BE2C (cell line): ENCODE results near the gene LILRA1.
"Not testable (repeated sequence)": the region's sequence is repeated elsewhere in the genome, so short reads cannot be mapped to it uniquely, and the experiment has no call there.

Experiments used
- DNase-seq: peaks from one replicate; pipeline ENCODE4 v3.0.0-alpha.2; 2020
- H3K27me3 ChIP-seq: fragments of 250-450 bp; sonication (Bioruptor Pico); 2 replicates; pipeline ENCODE4 v1.5.1; 2020; ENCODE audit warnings: mild to moderate bottlenecking
- H3K36me3 ChIP-seq: fragments of 250-450 bp; sonication (Bioruptor Pico); 2 replicates; pipeline ENCODE4 v1.5.1; 2020; ENCODE audit warnings: mild to moderate bottlenecking
- H3K4me1 ChIP-seq: fragments of 250-450 bp; sonication (Bioruptor Pico); 2 replicates; pipeline ENCODE4 v1.5.1; 2020
- H3K4me3 ChIP-seq: 2 replicates; pipeline ENCODE4 v1.5.1; 2011; ENCODE audit warnings: low read depth, low read length
- H3K9me3 ChIP-seq: fragments of 250-450 bp; sonication (Bioruptor Pico); 2 replicates; pipeline ENCODE4 v1.5.1; 2020
- TF ChIP-seq, protein P1 (sequence below): IDR thresholded peaks from 2 replicates; pipeline ENCODE4 v1.5.1; 2012; ENCODE audit warnings: mild to moderate bottlenecking, low read depth, low read length

The LILRA1 gene

DNA sequence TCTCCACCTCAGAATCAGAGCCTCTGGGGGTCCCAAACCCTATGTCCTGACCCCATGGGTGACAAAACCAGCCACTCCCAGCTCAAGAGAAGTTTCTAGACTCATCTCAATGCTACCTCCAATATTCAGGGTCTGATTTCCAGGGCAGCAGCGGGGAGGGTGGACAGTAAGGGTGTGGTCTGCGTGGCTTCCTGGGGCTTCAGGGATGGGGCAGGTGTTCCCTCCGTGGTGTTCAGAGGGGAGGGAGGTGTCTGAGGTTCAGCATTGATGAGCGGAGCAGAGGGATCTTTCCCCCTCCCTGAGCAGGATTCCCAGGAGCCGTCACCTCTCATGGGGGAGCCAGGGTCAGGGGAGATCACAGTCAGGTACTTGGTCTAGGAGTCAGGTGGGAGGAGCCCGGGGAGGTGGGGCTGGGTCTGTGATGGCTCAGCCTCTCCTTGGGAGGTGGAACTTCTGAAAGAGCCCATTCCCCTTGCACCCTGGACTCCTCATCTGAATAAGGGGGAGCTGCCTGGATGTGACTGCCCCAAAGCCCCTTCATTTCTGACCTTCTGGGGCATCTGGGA is 16.9 kb upstream of the LILRA1 start:
- TF ChIP-seq, protein P1, sequence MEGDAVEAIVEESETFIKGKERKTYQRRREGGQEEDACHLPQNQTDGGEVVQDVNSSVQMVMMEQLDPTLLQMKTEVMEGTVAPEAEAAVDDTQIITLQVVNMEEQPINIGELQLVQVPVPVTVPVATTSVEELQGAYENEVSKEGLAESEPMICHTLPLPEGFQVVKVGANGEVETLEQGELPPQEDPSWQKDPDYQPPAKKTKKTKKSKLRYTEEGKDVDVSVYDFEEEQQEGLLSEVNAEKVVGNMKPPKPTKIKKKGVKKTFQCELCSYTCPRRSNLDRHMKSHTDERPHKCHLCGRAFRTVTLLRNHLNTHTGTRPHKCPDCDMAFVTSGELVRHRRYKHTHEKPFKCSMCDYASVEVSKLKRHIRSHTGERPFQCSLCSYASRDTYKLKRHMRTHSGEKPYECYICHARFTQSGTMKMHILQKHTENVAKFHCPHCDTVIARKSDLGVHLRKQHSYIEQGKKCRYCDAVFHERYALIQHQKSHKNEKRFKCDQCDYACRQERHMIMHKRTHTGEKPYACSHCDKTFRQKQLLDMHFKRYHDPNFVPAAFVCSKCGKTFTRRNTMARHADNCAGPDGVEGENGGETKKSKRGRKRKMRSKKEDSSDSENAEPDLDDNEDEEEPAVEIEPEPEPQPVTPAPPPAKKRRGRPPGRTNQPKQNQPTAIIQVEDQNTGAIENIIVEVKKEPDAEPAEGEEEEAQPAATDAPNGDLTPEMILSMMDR = no peak

DNA sequence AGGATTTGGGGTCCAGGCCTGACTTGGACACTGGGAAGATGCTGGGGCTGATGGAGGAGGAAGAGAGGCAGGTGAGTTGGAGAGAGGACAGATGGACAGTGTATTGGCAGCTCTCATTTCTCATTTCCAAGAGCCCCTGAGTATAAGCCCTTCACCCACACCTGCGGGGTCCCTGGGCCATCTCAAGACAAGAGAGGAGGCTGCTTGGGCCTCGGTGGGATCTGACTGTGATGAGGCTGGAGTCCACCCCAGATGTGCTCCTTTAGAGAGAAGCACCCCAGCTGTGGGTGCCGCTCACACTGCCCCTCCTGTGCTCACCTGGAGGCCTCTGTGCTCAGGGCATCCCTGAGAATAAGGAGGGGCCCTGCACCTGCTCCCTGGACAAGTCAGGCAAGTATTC is 16.1 kb upstream of the LILRA1 start:
- no peak for DNase-seq
- Histone ChIP-seq H3K27me3 (no peaks in the 10 kb centered on the region; the same call in 1 of the 2 replicates), H3K9me3 (0 out of 2 replicates have a peak, but pooled peaks cover 2% of the 10 kb centered on the region), H3K36me3 (no peaks in the 10 kb centered on the region), H3K4me3 (no peak overlapping the region), H3K4me1 (no peaks in the 10 kb centered on the region)
- TF ChIP-seq, protein P1 = no peak

More for the DNA sequence above, 16.9 kb upstream of the LILRA1 start:
- Histone ChIP-seq H3K27me3 (no peaks in the 10 kb centered on the region; the same call in 1 of the 2 replicates), H3K4me1 (no peaks in the 10 kb centered on the region), H3K4me3 (no peak overlapping the region), H3K36me3 (no peaks in the 10 kb centered on the region), H3K9me3 (0 out of 2 replicates have a peak, but pooled peaks cover 2% of the 10 kb centered on the region)
- no peak for DNase-seq

DNA sequence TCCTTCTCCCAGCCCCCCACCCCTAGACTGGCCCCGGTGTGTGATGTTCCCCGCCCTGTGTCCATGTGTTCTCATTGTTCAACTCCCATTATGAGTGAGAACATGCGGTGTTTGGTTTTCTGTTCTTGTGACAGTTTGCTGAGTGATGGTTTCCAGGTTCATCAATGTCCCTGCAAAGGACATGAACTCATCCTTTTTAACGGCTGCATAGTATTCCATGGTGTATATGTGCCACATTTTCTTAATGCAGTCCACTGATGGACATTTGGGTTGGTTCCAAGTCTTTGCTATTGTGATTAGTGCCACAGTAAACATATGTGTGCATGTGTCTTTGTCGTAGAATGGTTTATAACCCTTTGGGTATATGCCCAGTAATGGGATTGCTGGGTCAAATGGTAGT is 15.2 kb upstream of the LILRA1 start:
- H3K4me3 ChIP-seq, DNase-seq, H3K4me1 ChIP-seq, H3K36me3 ChIP-seq, H3K27me3 ChIP-seq, H3K9me3 ChIP-seq: not testable (repeated sequence)

DNA sequence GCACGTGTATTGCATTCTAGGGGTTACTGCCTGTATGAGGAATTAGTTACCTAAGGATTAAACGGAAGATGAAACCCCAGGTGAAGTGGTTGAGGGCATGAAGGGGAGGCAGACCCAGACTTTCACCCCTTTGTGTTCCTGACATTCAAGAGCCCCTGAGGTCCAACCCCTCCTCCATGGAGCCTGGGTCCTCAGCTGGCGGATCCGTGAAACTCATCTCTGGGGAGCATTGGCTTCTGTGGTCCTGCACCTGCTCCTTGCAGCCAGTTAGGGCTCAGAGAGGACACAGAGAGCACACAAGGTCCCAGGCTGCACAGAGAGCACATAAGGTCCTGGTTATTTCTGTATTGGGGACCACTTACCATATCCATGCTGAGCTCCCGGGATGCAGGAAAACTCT is 7.0 kb upstream of the LILRA1 start:
- Histone ChIP-seq H3K9me3 (no peaks in the 10 kb centered on the region), H3K4me1 (no peaks in the 10 kb centered on the region), H3K36me3 (no peaks in the 10 kb centered on the region), H3K27me3 (peaks cover 2% of the 10 kb centered on the region; the same call in 1 of the 2 replicates), H3K4me3 (no peak overlapping the region)
- TF ChIP-seq, protein P1 = no peak
- DNase-seq = no peak

DNA sequence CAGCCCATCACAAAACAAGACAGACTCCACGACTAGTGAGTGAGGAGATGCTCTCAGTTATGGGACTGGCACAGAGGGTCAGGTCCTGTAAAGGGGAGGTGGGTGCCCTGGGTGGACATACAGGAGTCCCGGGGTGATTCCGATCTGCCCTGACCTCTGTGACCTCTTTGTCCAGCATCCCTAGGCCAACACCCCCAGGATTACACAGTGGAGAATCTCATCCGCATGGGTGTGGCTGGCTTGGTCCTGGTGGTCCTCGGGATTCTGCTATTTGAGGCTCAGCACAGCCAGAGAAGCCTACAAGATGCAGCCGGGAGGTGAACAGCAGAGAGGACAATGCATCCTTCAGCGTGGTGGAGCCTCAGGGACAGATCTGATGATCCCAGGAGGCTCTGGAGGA is 6.4 kb upstream of the LILRA1 start:
- TF ChIP-seq, protein P1 = no peak
- Histone ChIP-seq H3K4me1 (no peaks in the 10 kb centered on the region), H3K27me3 (peaks cover 2% of the 10 kb centered on the region; the same call in 1 of the 2 replicates), H3K36me3 (no peaks in the 10 kb centered on the region), H3K9me3 (no peaks in the 10 kb centered on the region), H3K4me3 (no peak overlapping the region)
- DNase-seq = no peak

DNA sequence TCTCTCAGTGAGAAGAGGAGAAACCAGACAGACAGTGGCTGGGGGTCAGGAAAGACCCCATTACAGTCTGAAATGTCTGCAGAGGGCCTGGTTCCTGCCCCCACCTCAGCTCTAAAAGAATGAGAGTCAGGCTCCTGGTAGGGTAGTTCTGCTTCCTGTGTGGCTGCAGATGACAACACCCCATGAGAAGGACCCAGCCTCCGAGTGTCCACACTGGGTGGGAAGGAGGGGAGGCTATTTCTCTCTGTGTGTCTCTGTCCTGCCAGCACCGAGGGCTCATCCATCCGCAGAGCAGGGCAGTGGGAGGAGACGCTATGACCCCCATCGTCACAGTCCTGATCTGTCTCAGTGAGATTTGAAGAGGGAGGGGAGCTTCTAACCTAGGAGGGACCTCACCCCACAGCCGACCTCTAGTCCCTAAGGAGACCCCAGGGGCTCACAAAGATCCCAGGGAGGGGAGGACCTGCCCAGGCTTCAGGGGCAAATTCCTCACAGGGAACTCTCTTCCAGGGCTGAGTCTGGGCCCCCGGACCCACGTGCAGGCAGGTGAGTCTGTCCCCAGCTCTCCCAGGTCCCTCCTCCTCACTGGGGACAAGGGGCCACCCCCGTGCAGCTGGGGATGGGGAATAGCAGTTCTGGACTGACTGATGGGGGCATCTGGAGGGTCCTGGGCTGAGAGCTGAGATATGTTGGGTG is 647 bp downstream of the LILRA1 start:
- H3K4me3 ChIP-seq, H3K9me3 ChIP-seq, DNase-seq, H3K4me1 ChIP-seq, H3K36me3 ChIP-seq: not testable (repeated sequence)
- H3K27me3 ChIP-seq = peaks cover 26% of the 10 kb centered on the region

DNA sequence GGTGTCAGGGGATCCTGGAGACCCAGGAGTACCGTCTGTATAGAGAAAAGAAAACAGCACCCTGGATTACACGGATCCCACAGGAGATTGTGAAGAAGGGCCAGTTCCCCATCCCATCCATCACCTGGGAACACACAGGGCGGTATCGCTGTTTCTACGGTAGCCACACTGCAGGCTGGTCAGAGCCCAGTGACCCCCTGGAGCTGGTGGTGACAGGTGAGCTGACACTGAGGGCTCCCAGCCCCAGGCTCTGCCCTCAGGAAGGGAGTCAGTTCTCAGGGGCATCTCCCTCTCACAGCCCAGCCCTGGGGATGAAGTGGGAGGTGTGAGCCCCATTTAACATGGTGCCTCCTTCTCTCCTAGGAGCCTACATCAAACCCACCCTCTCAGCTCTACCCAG is 1.3 kb downstream of the LILRA1 start:
- TF ChIP-seq, protein P1 = no peak
- no peaks in the 10 kb centered on the region for H3K36me3 ChIP-seq
- H3K4me1 ChIP-seq = no peaks in the 10 kb centered on the region
- DNase-seq = no peak
- no peak overlapping the region for H3K4me3 ChIP-seq
- H3K9me3 ChIP-seq = no peaks in the 10 kb centered on the region
- H3K27me3 ChIP-seq = peaks cover 27% of the 10 kb centered on the region

DNA sequence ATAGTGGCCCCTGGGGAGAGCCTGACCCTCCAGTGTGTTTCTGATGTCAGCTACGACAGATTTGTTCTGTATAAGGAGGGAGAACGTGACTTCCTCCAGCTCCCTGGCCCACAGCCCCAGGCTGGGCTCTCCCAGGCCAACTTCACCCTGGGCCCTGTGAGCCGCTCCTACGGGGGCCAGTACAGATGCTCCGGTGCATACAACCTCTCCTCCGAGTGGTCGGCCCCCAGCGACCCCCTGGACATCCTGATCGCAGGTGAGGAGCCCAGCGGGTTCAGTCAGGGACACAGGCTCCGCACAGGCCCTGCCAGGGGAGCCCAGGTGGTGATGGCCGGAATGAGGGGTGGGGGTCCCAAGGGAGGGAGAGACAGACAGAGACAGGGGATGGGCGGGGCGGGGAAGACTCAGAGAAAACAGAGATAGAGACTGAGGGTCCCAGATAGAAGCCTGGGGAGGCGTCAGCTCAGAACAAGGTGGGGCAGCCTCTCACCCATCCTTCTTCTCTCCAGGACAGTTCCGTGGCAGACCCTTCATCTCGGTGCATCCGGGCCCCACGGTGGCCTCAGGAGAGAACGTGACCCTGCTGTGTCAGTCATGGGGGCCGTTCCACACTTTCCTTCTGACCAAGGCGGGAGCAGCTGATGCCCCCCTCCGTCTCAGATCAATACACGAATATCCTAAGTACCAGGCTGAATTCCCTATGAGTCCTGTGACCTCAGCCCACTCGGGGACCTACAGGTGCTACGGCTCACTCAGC is 2.4 kb downstream of the LILRA1 start:
- H3K4me3 ChIP-seq, DNase-seq, H3K36me3 ChIP-seq, H3K9me3 ChIP-seq, H3K4me1 ChIP-seq: not testable (repeated sequence)
- H3K27me3 ChIP-seq = peaks cover 27% of the 10 kb centered on the region
